ENCODE measurements around the gene BACE2.

- TF ChIP-seq CTCF (IDR thresholded peaks at IDR 0.05; ENCODE audit: poor library complexity): no peak
- TF ChIP-seq EZH2phosphoT487 (IDR thresholded peaks at IDR 0.05; ENCODE audit: low read depth, severe bottlenecking, unreplicated experiment): no peak
These were observed 79.9 kb downstream of the BACE2 start for GRCh38 chr21:41247561-41248545.
